GM06990 (cell line): ENCODE measurements around the gene LMNA.

Source experiments
- DNase-seq: peaks from one replicate; pipeline ENCODE4 v3.0.0-alpha.2; 2011; ENCODE audit not compliant: insufficient read length; ENCODE audit errors: extremely low read depth
- H3K27me3 ChIP-seq: replicated peaks from 2 replicates; pipeline ENCODE4 v1.6.0; 2011; ENCODE audit warnings: low read length; ENCODE audit not compliant: control insufficient read depth, insufficient read depth
- H3K36me3 ChIP-seq: 2 replicates; pipeline ENCODE4 v1.5.1; 2011; ENCODE audit warnings: low read length; ENCODE audit not compliant: control insufficient read depth, insufficient read depth
- H3K4me3 ChIP-seq: replicated peaks from 2 replicates; pipeline ENCODE4 v1.5.1; 2011; ENCODE audit warnings: low read depth, mild to moderate bottlenecking, control low read depth, low read length
- CTCF ChIP-seq: IDR thresholded peaks from 2 replicates; pipeline ENCODE4 v1.5.1; 2011; ENCODE audit warnings: low read length, control low read depth, mild to moderate bottlenecking, inconsistent platforms; ENCODE audit not compliant: insufficient read depth, poor library complexity, severe bottlenecking

The LMNA gene

DNA sequence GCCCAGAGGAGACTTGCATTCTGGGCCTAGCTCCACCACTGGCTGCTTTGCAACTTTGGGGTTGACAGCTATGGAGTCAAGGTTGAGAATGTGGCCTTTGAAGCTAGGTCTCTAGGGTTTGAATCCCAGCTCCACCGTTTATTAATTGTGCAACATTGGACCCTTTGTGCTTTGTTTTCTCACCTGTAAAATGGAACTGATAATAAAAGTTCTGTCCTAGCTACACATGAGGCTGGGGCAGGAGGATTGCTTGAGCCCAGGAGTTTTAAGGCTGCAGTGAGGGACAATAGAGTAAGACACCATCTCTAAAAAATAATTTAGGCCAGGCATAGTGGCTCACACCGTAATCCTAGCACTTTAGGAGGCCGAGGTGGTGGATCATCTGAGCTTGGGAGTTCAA, 15.2 kb upstream of the LMNA start:
- no peak for DNase-seq
- Histone ChIP-seq H3K27me3 (no peaks in the 10 kb centered on the region), H3K4me3 (no peak overlapping the region), H3K36me3 (no peaks in the 10 kb centered on the region)
- TF ChIP-seq CTCF: no peak

DNA sequence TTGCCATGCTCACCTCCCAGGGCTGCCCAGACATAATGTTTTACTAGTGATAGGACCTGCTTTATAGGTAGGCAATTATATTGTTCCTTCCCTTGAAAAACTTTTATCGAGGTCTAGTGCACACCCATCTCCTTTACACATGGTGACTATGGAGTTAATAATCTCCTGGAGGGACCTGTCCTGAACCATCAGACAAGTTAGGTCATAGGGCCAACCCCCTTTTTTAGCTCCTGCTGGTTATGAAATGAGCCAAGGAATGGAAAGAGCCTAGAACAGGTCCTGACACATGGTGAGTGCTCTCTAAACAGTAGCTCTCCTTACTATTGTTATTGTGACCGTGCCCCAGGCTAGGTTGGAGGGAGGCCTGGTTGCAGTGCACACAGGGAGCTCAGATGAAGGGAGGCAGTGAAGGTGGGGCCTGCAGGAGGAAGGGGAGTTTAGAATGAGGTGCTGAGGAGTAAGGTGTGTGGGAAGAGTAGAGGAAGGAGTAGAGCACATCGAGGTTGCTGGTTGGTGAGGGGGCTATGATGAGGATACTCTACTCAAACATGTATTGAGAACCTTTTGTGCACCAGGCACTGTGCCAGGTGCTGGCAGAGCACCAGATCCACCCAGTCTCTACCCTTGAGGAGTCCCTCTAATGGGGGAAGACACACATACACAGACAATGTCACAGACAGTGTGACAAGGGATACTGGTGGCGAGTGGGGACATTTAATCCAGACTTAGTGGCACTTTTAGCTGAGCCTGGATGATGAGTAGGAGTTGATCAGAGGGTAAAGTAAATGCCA, 14.1 kb upstream of the LMNA start:
- no peaks in the 10 kb centered on the region for H3K36me3 ChIP-seq
- no peak overlapping the region for H3K4me3 ChIP-seq
- H3K27me3 ChIP-seq: no peaks in the 10 kb centered on the region
- no peak for TF ChIP-seq CTCF
- DNase-seq: no peak

DNA sequence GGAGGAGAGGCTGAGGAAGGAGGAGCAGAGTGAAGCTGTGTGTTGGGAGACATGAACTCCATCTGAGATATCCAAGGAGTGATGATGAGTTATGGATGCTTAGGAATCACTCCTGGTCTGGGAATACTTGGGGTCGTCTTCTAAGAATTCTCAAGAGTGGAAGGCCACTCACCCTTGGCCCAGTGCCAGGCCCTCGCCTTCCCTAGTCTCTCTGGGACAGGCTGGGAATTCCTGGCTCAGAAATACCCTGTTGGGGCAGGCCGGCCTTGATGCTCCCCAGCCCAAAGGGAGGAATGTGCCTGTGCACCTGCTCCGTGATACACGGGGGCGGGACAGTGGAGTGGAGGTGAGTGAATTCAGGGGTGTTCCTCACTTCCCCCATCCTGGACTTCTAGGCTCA, 12.6 kb upstream of the LMNA start:
- no peak for TF ChIP-seq CTCF
- Histone ChIP-seq H3K4me3 (no peak overlapping the region), H3K36me3 (no peaks in the 10 kb centered on the region), H3K27me3 (no peaks in the 10 kb centered on the region)
- no peak for DNase-seq

- Histone ChIP-seq H3K36me3 (no peaks in the 10 kb centered on the region), H3K4me3 (no peak overlapping the region), H3K27me3 (no peaks in the 10 kb centered on the region)
- DNase-seq: no peak
- TF ChIP-seq CTCF: no peak
Observed at GRCh38 chr1:156102633-156103511, 11.6 kb upstream of the LMNA start.

DNA sequence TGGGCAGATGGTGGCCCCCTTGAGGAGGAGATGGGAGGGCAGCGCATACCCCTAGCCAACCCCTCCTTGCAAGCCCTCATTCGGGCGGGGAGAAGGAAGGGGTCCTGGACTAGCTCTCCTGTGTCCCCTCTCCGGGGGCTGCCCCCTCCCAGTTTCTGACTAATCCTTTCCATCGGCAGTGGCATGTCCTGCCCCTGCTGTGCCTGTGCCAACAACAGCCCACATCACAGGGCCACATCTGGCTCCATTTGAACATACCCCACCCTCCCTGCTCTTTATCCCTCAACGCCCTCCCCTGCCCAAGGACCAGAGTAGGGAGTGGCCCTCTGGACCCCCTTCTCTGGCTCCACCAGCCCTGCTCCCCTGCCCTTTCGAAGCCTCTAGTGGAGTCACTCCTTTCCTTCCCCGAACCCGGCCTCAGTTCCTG, 11.0 kb upstream of the LMNA start:
- Histone ChIP-seq H3K4me3 (no peak overlapping the region), H3K27me3 (no peaks in the 10 kb centered on the region), H3K36me3 (no peaks in the 10 kb centered on the region)
- DNase-seq: no peak
- no peak for TF ChIP-seq CTCF
